Common myeloid progenitor, CD34-positive (primary cell): Measurements from ENCODE around the gene PLCB4.

Experiments used
- CTCF ChIA-PET: fragments of 350-600 bp; sonication (Branson Sonifier 250); formaldehyde crosslinking; loops from one replicate; lab custom pipeline; 2021; ENCODE audit warnings: antibody characterized with exemption; lab: Charles Lee
- POLR2A ChIA-PET: fragments of 350-600 bp; sonication (Branson Sonifier 250); formaldehyde crosslinking; loops from one replicate; lab custom pipeline; 2021; ENCODE audit warnings: antibody characterized with exemption; lab: Charles Lee
- DNase-seq, 3 donors: peaks; one replicate each; pipeline versions ENCODE4 v3.0.0 to v3.0.0-alpha.2; 2013
- H3K27ac ChIP-seq, 2 experiments: 1 replicate in 1 of 2; 2 replicates in 1 of 2; pipeline ENCODE4 v1.7.0; 2013; ENCODE audit warnings: inconsistent platforms in 2 of 2, low read length in 2 of 2, mild to moderate bottlenecking in 2 of 2, low read depth in 1 of 2, moderate library complexity in 1 of 2; ENCODE audit not compliant: severe bottlenecking in 2 of 2, insufficient read depth in 1 of 2, poor library complexity in 1 of 2
- H3K27me3 ChIP-seq, 5 experiments: replicated peaks in 2 of 5; 1 replicate in 3 of 5; 2 replicates in 2 of 5; pipeline versions ENCODE4 v1.6.1 to v1.7.0; 2013; ENCODE audit warnings: low read length in 4 of 5, mild to moderate bottlenecking in 2 of 5, moderate library complexity in 2 of 5, inconsistent platforms in 1 of 5; ENCODE audit not compliant: insufficient read depth in 5 of 5, control insufficient read depth in 4 of 5
- H3K36me3 ChIP-seq, 4 experiments: 1 replicate in 2 of 4; 2 replicates in 2 of 4; pipeline versions ENCODE4 v1.6.1 to v1.7.0; 2013; ENCODE audit warnings: low read length in 3 of 4, control low read depth in 1 of 4, mild to moderate bottlenecking in 1 of 4; ENCODE audit not compliant: control insufficient read depth in 4 of 4, insufficient read depth in 4 of 4
- H3K4me1 ChIP-seq, 4 experiments: 1 replicate in 3 of 4; 2 replicates in 1 of 4; pipeline versions ENCODE4 v1.6.1 to v1.7.1; 2013; ENCODE audit warnings: low read length in 3 of 4, mild to moderate bottlenecking in 3 of 4, control low read depth in 1 of 4, inconsistent platforms in 1 of 4, moderate library complexity in 1 of 4; ENCODE audit not compliant: control insufficient read depth in 4 of 4, insufficient read depth in 4 of 4; ENCODE audit errors: control extremely low read depth in 1 of 4
- H3K4me3 ChIP-seq, 7 experiments: 1 replicate in 4 of 7; 2 replicates in 3 of 7; pipeline versions ENCODE4 v1.5.1 to v1.7.0; 2013; ENCODE audit warnings: mild to moderate bottlenecking in 7 of 7, low read length in 6 of 7, moderate library complexity in 6 of 7, inconsistent platforms in 2 of 7, low read depth in 2 of 7, control low read depth in 1 of 7; ENCODE audit not compliant: insufficient read depth in 4 of 7, control insufficient read depth in 1 of 7; ENCODE audit errors: extremely low read depth in 1 of 7
- H3K9me3 ChIP-seq, 5 experiments: 1 replicate in 4 of 5; 2 replicates in 1 of 5; pipeline versions ENCODE4 v1.6.1 to v1.7.1; 2013; ENCODE audit warnings: low read length in 4 of 5, mild to moderate bottlenecking in 2 of 5, inconsistent platforms in 1 of 5, low read depth in 1 of 5, moderate library complexity in 1 of 5; ENCODE audit not compliant: control insufficient read depth in 4 of 5, insufficient read depth in 2 of 5; ENCODE audit errors: control extremely low read depth in 1 of 5
- WGBS: methylation state at CpG from one replicate; pipeline ENCODE4 v1.1.5; 2013; ENCODE audit not compliant: insufficient coverage; 5-methylcytosine and 5-hydroxymethylcytosine counted together

PLCB4 gene

GRCh38 chr20:9141070-9141469, 72.2 kb downstream of the PLCB4 start:
- H3K27ac ChIP-seq, result no peak overlapping the region
- H3K4me1 ChIP-seq, result peaks cover 15 to 43% (median 28%) of the 10 kb centered on the region in 4 experiments
- POLR2A ChIA-PET, result no interaction called here
- DNase-seq, result no peak
- H3K27me3 ChIP-seq, result no peaks in the 10 kb centered on the region
- no CpG with 5 or more reads among the region's 1 CpG for whole genome bisulfite sequencing
- CTCF ChIA-PET, result no interaction called here
- H3K9me3 ChIP-seq, result peaks cover 0 to 4% (median 0%) of the 10 kb centered on the region in 5 experiments
- no peak overlapping the region for H3K4me3 ChIP-seq
- peaks cover 0 to 2% (median 0%) of the 10 kb centered on the region in 4 experiments for H3K36me3 ChIP-seq

GRCh38 chr20:9141921-9142320, 73.0 kb downstream of the PLCB4 start:
- no peak for DNase-seq
- H3K27me3 ChIP-seq, result no peaks in the 10 kb centered on the region
- peaks cover 0 to 2% (median 0%) of the 10 kb centered on the region in 4 experiments for H3K36me3 ChIP-seq
- H3K4me1 ChIP-seq, result peaks cover 11 to 37% (median 20%) of the 10 kb centered on the region in 4 experiments
- ChIA-PET POLR2A (no interaction called here), CTCF (interaction anchor here (0.8 kb wide), 1 partner anchor 11 kb away, joined by 3 read pairs; no protein-coding TSS in a partner anchor)
- H3K4me3 ChIP-seq, result no peak overlapping the region
- peaks cover 0 to 6% (median 0%) of the 10 kb centered on the region in 5 experiments for H3K9me3 ChIP-seq
- no peak overlapping the region for H3K27ac ChIP-seq

- Histone ChIP-seq H3K9me3 (peaks cover 0 to 6% (median 0%) of the 10 kb centered on the region in 5 experiments), H3K36me3 (peaks cover 0 to 2% (median 0%) of the 10 kb centered on the region in 4 experiments), H3K4me3 (no peak overlapping the region), H3K27ac (no peak overlapping the region), H3K27me3 (no peaks in the 10 kb centered on the region), H3K4me1 (peaks cover 11 to 33% (median 16%) of the 10 kb centered on the region in 4 experiments)
- ChIA-PET CTCF (interaction anchor here (1.4 to 3.5 kb wide), 2 partner anchors 13 to 70 kb away, joined by 4 to 13 read pairs; no protein-coding TSS in a partner anchor), POLR2A (no interaction called here)
- WGBS, result 100% methylated on average over 3 of the region's 3 CpGs
- DNase-seq, result no peak
These were observed 73.9 kb downstream of the PLCB4 start for GRCh38 chr20:9142809-9143208.

DNA sequence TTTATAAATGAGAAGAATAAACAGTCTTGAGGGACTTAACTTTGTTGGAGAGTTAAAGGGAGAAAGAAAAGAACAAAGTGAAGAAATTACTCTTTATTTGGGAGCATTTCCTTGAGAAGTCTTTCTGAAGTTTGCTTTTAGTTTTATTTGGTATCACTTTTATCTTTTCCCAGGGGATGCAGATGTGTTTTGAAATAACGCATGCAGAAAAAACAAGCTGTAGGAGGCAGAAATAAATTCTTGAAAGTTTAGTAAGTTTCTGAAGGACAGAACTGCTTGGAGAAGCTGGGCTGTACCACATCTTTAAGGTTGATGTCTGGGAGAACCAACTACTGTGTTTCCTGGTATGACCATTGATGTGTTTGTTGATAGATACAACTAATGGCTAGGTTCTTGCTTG, 75.0 kb downstream of the PLCB4 start:
- peaks cover 0 to 6% (median 0%) of the 10 kb centered on the region in 5 experiments for H3K9me3 ChIP-seq
- ChIA-PET POLR2A (no interaction called here), CTCF (interaction anchor here (0.9 to 3.5 kb wide), 5 partner anchors 10 to 71 kb away, joined by 3 to 13 read pairs (median 4); no protein-coding TSS in a partner anchor)
- H3K4me1 ChIP-seq, result peaks cover 11 to 33% (median 16%) of the 10 kb centered on the region in 4 experiments
- peaks cover 0 to 2% (median 0%) of the 10 kb centered on the region in 4 experiments for H3K36me3 ChIP-seq
- WGBS, result 54% methylated on average over 1 of the region's 1 CpG
- no peak for DNase-seq
- H3K4me3 ChIP-seq, result no peak overlapping the region
- no peak overlapping the region for H3K27ac ChIP-seq
- no peaks in the 10 kb centered on the region for H3K27me3 ChIP-seq

DNA sequence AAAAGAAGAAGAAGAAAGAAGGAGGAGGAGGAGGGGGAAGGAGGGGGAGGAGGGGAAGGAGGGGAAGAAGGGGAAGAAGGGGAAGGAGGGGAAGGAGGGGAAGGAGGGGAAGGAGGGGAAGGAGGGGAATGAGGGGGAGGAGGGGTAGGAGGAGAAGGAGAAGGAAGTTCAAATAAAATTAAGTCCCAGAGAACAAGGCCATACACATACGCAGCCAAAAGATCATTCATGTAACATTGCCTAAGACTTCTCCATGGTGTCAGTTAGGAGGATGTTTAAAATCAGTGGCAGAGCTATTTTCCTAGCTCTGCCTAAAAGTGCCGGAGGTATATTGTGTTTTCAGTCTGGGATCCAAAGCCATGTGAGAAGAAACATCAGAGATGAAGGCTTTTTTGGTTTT, 75.8 kb downstream of the PLCB4 start:
- H3K27me3 ChIP-seq, result no peaks in the 10 kb centered on the region
- DNase-seq, result no peak
- peaks cover 11 to 28% (median 17%) of the 10 kb centered on the region in 4 experiments for H3K4me1 ChIP-seq
- ChIA-PET CTCF (interaction anchor here (1.0 to 3.5 kb wide), 4 partner anchors 9 to 17 kb away, joined by 3 to 13 read pairs (median 4); no protein-coding TSS in a partner anchor), POLR2A (no interaction called here)
- 40% methylated on average over 2 of the region's 2 CpGs for WGBS
- no peak overlapping the region for H3K4me3 ChIP-seq
- H3K9me3 ChIP-seq, result peaks cover 0 to 2% (median 0%) of the 10 kb centered on the region in 5 experiments
- H3K27ac ChIP-seq, result no peak overlapping the region
- H3K36me3 ChIP-seq, result peaks cover 0 to 2% (median 0%) of the 10 kb centered on the region in 4 experiments

DNA sequence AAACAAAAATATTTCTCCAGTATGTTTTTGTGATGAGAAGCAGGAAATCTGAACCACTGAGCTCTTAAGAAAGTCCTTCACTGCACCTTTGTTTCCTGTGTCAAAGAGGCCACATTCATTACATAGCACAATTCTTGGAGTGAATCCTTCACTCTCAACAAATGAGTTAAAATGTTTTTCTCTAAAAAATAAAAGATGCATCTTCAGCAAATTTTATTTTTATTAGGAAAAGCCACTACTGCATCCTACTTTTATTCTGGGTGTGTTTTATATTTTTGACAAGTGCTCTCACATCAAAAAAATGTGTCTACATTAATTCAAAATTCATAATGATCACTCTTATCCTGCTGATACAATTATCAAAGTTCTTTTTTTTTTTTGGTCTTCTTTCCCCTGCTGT, 76.3 kb downstream of the PLCB4 start:
- Histone ChIP-seq H3K9me3 (peaks cover 0 to 2% (median 0%) of the 10 kb centered on the region in 5 experiments), H3K27me3 (no peaks in the 10 kb centered on the region), H3K4me1 (peaks cover 11 to 26% (median 17%) of the 10 kb centered on the region in 4 experiments), H3K36me3 (peaks cover 0 to 2% (median 0%) of the 10 kb centered on the region in 4 experiments), H3K27ac (no peak overlapping the region), H3K4me3 (peak overlapping the region in 1 of 7 experiments; percentile 20)
- ChIA-PET CTCF (interaction anchor here (1.4 to 3.5 kb wide), 2 partner anchors 11 to 15 kb away, joined by 3 to 13 read pairs; no protein-coding TSS in a partner anchor), POLR2A (no interaction called here)
- no peak for DNase-seq

- POLR2A ChIA-PET, result no interaction called here
- CTCF ChIA-PET, result interaction anchor here (0.8 to 1.8 kb wide), 2 partner anchors 11 kb away, joined by 3 to 7 read pairs; no protein-coding TSS in a partner anchor
- Histone ChIP-seq H3K36me3 (no peaks in the 10 kb centered on the region), H3K27me3 (no peaks in the 10 kb centered on the region), H3K27ac (peak overlapping the region in 1 of 2 experiments; percentile 26), H3K9me3 (peaks cover 0 to 2% (median 0%) of the 10 kb centered on the region in 5 experiments), H3K4me3 (no peak overlapping the region), H3K4me1 (peaks cover 11 to 24% (median 17%) of the 10 kb centered on the region in 4 experiments)
- DNase-seq, result no peak
- 100% methylated on average over 1 of the region's 2 CpGs for WGBS
These were observed 77.8 kb downstream of the PLCB4 start for GRCh38 chr20:9146649-9147048.
